Upper lobe of right lung (tissue), 1 donor: ENCODE measurements around the gene PRSS53. TPM values are rescaled to one million over a fixed set of nuclear protein-coding genes. Genes with fewer than 3 reads are reported as not detected.

Experiments used
- ATAC-seq: fragments of 200-7000 bp; cut with Tn5 transposase; one replicate; pipeline ENCODE4 v1.9.1; 2020; ENCODE audit warnings: mild to moderate bottlenecking, moderate library complexity
- DNase-seq: peaks from one replicate; pipeline ENCODE4 v3.0.0-alpha.2; 2020
- H3K27ac ChIP-seq: fragments of 200-600 bp; one replicate; pipeline ENCODE4 v1.8.0; 2022
- H3K27me3 ChIP-seq: fragments of 200-600 bp; one replicate; pipeline ENCODE4 v1.8.0; 2022; ENCODE audit warnings: mild to moderate bottlenecking
- H3K36me3 ChIP-seq: fragments of 200-600 bp; one replicate; pipeline ENCODE4 v1.8.0; 2022
- H3K4me1 ChIP-seq: fragments of 200-600 bp; one replicate; pipeline ENCODE4 v1.8.0; 2022
- H3K4me3 ChIP-seq: fragments of 200-600 bp; one replicate; pipeline ENCODE4 v1.8.0; 2022; ENCODE audit warnings: mild to moderate bottlenecking
- H3K9me3 ChIP-seq: fragments of 200-600 bp; one replicate; pipeline ENCODE4 v1.8.0; 2022
- intact Hi-C: fragments of 100-400 bp; cut with DNase I; formaldehyde crosslinking; loops from one replicate; pipeline ENCODE4 v1.11.0; 2022
- total RNA-seq: library from RNA; stranded (reverse); fragmentation: NEBNext Ultra II Directional; extraction: Animal tissue kit (Norgen Biotek cat#: 25700); gene quantifications from one replicate; pipeline ENCODE4 v1.2.1, GENCODE V29; 2021
- TF ChIP-seq, protein P1 (sequence below): fragments of 200-600 bp; IDR thresholded peaks from one replicate; pipeline ENCODE4 v1.8.0; 2022; ENCODE audit warnings: antibody characterized with exemption
- donor health status: DM: no; HTN: yes; CAD: no; lungs with severe emphysema.

The PRSS53 gene
- total RNA-seq, 1 donor from 2014 or later, result 1.8 TPM

DNA sequence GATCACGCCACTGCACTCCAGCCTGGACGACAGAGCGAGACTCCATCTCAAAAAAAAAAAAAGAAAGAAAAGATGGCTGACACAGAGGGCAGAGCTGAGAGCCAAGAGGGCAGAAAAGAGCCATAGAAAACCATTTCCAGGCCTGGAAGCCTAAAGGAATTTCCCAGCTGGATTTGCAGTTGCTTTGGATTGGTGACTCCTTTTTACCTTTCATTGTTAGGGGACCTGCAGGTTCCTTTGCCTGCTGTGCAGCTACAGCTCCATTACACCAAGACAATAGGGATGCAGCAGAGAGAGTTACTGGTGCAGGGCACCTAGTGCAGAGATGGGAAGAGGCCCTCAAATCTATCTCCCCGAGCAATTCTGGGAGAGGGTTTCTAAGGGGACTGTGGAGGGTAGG, 33.1 kb downstream of the PRSS53 start:
- no peak overlapping the region for H3K27ac ChIP-seq
- no peak for DNase-seq
- H3K9me3 ChIP-seq, result no peaks in the 10 kb centered on the region
- intact Hi-C loops, result no loop called here
- H3K4me3 ChIP-seq, result no peak overlapping the region
- TF ChIP-seq, protein P1, sequence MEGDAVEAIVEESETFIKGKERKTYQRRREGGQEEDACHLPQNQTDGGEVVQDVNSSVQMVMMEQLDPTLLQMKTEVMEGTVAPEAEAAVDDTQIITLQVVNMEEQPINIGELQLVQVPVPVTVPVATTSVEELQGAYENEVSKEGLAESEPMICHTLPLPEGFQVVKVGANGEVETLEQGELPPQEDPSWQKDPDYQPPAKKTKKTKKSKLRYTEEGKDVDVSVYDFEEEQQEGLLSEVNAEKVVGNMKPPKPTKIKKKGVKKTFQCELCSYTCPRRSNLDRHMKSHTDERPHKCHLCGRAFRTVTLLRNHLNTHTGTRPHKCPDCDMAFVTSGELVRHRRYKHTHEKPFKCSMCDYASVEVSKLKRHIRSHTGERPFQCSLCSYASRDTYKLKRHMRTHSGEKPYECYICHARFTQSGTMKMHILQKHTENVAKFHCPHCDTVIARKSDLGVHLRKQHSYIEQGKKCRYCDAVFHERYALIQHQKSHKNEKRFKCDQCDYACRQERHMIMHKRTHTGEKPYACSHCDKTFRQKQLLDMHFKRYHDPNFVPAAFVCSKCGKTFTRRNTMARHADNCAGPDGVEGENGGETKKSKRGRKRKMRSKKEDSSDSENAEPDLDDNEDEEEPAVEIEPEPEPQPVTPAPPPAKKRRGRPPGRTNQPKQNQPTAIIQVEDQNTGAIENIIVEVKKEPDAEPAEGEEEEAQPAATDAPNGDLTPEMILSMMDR, result no peak
- H3K27me3 ChIP-seq, result no peaks in the 10 kb centered on the region
- peaks cover 5% of the 10 kb centered on the region for H3K36me3 ChIP-seq
- ATAC-seq, result no peak
- H3K4me1 ChIP-seq, result no peaks in the 10 kb centered on the region

DNA sequence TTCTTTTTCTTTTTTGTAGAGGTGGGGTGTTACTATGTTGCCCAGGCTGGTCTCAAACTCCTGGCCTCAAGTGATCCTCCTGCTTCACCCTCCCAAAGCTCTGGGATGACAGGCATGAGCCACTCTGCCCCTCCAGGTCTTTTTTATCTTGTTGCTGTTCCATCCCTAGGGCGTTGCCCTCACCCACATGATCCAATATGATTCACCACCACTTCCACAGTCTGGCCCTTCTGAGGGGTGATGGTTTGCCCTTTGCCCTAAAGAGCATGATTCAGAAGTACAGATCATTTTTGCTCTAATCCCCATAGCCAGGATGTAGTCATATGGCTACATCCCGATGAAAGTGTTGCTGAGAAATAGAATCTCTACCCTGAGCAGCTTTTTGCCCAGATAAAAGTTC, 36.6 kb downstream of the PRSS53 start:
- no peaks in the 10 kb centered on the region for H3K9me3 ChIP-seq
- no peaks in the 10 kb centered on the region for H3K36me3 ChIP-seq
- no peak overlapping the region for H3K4me3 ChIP-seq
- intact Hi-C loops, result no loop called here
- no peaks in the 10 kb centered on the region for H3K27me3 ChIP-seq
- H3K27ac ChIP-seq, result no peak overlapping the region
- peak; percentile 96 for ATAC-seq
- no peak for DNase-seq
- H3K4me1 ChIP-seq, result no peaks in the 10 kb centered on the region
- TF ChIP-seq, protein P1, result no peak

DNA sequence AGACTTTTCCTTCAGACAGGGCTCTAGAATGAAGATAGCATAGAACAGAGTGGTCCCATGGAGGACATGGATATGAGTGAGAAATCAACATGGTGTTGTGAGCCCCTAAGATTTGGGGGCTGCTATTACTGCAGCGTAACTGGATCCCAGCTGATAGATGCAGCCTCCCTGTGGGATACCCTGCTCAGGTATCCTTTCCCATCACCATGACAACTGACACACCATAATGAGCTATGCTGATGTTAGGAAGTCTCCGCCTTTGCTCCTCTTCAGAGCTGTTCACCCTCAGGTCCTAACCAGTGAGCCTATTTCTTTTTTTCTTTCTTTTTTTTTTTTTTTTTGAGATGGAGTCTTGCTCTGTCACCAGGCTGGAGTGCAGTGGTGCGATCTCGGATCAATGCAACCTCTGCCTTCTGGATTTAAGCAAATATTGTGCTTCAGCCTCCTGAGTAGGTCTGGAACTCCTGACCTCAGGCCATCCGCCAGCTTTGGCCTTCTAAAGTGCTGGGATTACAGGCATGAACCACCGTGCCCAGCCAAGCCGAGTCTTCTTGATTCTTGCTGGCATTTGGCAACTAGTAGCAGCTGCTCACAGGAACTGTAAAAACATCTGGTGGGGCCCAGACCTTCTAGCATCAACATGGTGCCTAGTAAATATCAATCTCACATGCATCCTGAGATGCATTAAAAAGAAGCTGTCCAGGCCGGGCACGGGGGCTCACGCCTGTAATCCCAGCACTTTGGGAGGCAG, 38.3 kb downstream of the PRSS53 start:
- Histone ChIP-seq H3K27me3 (no peaks in the 10 kb centered on the region), H3K4me3 (no peak overlapping the region), H3K36me3 (no peaks in the 10 kb centered on the region), H3K9me3 (no peaks in the 10 kb centered on the region), H3K27ac (no peak overlapping the region), H3K4me1 (no peaks in the 10 kb centered on the region)
- ATAC-seq, result no peak
- intact Hi-C loops, result no loop called here
- DNase-seq, result no peak
- TF ChIP-seq, protein P1, result no peak

DNA sequence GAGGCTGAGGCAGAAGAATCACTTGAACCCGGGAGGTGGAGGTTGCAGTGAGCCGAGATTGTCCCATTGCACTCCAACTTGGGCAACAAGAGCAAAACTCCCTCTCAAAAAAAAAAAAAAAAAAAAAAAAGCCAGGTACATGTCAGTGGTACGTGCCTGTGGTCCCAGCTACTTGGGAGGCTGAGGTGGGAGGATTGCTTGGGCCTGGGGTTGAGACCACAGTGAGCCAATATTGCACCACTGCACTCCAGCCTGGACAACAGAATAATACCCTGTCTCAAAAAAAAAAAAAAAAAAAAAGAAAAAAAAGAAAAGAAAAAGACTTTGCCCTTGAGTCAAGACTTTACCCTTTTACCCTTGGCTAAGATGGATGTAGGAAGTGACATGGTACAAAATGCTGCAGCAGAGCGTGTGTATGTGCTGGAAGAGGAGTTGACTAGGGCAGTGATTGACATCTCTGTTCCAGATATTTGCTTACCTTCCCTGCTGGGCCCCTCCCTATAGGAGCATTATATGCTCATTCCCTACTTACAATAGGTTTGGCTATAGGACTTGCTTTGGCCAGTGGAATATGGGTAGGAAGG, 44.8 kb downstream of the PRSS53 start:
- H3K9me3 ChIP-seq, result no peaks in the 10 kb centered on the region
- H3K36me3 ChIP-seq, result peaks cover 34% of the 10 kb centered on the region
- no peak for DNase-seq
- no peaks in the 10 kb centered on the region for H3K4me1 ChIP-seq
- TF ChIP-seq, protein P1, result no peak
- intact Hi-C loops, result no loop called here
- no peak overlapping the region for H3K4me3 ChIP-seq
- H3K27ac ChIP-seq, result no peak overlapping the region
- H3K27me3 ChIP-seq, result no peaks in the 10 kb centered on the region
- no peak for ATAC-seq

DNA sequence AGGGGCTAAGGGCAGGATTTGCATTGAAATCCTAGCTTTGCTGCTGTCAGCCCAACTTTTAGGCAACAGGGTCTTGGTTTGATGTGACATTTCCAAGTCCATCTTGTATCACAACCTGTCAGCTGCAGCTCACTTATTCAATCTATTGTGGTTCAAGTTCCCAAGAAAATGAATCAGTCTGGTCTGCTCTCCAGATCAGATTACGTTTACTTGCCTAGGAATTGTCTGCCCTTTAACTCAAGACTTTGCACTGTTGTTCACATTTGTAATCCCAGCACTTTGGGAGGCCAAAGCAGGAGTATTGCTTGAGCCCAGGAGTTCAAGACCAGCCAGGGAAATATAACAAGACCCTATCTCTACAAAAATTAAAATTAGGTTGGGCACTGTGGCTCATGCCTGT, 45.4 kb downstream of the PRSS53 start:
- Histone ChIP-seq H3K9me3 (no peaks in the 10 kb centered on the region), H3K27me3 (no peaks in the 10 kb centered on the region), H3K27ac (no peak overlapping the region), H3K36me3 (peaks cover 41% of the 10 kb centered on the region), H3K4me3 (no peak overlapping the region), H3K4me1 (no peaks in the 10 kb centered on the region)
- no peak for DNase-seq
- no peak for ATAC-seq
- intact Hi-C loops, result no loop called here
- TF ChIP-seq, protein P1, result no peak
